HG02870 (cell line): ENCODE results near the gene CEP290.
"Not testable (repeated sequence)": the region's sequence is repeated elsewhere in the genome, so short reads cannot be mapped to it uniquely, and the experiment has no call there.

ENCODE experiments used
- ATAC-seq: cut with Tn5 transposase; IDR thresholded peaks from one replicate; pipeline ENCODE4 v1.9.1; 2021; ENCODE audit warnings: mild to moderate bottlenecking, moderate library complexity; ENCODE audit not compliant: unreplicated experiment

CEP290 gene

DNA sequence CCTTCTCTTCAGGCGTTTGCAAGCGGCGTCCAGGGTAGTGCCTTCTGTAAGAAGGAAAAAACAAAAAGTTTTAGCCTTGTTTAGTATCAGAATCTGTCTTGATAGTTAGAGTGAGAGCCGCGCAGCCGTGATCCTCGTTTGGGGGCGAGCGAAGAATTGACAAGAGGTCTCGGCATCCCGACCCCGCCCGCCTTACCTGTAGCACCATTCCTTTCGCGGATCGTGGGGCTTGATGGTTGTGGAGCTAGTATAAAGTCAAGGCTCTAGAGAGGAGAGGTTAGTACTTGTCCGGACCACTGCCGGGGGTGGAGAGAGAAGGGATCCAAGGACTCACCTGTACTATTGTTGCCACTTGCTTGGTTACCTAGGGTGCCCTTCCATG, 713 bp upstream of the CEP290 start:
- peak; percentile 0 for ATAC-seq

DNA sequence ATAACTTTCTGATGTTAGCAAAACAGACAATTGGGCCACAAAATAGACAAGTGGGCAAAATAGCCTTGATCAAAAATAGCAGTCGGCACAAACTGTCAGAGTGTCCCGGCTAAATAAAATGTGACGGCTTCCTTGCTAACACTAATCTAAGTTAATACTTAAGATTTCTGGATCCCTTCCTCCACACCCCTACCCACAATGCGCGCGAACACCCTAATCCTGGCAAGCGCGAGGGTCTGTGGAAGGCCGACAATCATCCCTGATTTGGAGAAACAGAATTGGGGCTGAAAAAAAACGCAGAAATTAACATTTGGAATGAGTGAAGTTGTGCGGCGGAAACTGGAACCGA, 489 bp downstream of the CEP290 start:
- ATAC-seq: peak; percentile 0

DNA sequence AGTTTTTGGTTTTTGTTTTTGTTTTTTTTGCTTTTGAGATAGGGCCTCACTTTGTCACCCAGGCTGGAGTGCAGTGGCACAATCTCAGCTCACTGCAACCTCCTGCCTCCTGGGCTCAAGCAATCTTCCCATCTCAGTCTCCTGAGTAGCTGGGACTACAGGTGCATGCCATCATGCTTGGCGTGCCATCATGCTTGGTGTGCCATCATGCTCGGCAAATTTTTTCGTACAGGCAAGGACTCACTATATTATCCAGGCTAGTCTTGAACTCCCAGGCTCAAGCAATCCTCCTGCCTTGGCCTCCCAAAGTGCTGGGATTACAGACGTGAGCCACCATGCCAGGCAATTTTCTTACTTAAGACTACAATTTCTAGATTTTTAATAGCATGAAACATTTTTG, 2.2 kb downstream of the CEP290 start:
- not testable (repeated sequence) for ATAC-seq

DNA sequence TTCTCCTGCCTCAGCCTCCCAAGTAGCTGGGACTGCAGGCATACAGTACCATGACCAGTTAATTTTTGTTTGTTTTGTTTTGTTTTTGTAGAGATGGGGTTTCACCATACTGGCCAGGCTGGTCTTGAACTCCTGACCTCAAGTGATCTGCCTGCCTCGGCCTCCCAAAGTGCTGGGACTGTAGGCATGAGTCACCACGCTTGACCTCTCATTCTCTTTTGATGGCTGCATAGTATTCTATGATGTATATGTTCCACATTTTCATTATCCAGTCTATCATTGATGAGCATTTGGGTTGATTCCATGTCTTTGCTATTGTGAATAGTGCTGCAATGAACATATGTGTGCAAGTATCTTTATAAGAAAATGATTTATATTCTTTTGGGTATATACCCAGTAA, 8.7 kb downstream of the CEP290 start:
- ATAC-seq: not testable (repeated sequence)

DNA sequence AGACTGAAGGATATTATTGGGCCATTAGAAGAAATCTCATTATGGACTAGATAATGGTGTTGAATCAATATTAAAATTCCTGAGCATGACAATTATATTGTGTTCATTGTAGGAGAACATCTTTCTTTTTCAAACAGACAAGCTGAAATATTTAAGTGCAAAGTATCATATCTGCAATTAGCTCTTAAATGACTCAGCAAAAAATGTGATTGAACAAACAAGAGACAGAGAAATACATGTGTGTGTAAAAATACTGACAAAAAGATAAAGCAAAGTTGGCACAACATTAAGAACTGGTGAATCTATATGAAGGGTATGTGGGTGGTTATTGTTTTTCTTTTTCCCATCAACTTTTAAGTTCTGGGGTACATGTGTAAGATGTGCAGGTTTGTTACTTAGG, 9.5 kb downstream of the CEP290 start:
- no peak for ATAC-seq

DNA sequence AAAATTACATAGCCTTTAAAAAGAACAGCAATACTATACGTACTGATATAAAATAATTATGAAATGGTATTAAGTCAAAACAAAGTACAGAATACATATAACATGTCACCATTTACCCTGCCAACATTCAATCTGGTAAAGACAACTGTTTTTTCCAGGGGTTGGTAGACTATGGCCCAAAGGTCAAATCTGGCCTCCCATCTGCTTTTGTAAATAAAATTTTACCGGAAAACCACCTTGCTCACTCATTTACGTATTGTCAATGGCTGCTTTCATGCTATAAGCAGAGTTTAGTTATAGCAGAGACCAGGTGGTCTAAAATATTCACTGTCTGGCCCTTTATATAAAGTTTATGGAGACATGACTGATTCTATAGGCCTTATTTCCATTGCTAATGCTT, 14.0 kb downstream of the CEP290 start:
- no peak for ATAC-seq

DNA sequence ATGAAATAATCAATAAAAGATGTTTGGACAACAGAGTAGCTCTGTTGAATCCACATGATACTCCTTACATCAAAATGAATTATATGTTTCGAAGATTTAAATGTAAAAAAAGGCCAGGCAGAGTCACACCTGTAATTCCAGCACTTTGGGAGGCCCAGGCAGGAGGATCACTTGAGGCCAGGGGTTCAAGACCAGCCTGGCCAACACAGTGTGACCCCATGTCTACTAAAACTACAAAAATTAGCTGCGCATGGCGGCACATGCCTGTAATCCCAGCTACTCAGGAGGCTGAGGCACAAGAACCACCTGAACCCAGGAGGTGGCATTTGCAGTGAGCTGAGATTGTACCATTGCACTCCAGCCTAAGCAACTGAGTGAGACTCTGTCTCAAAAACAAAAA, 14.8 kb downstream of the CEP290 start:
- ATAC-seq: no peak

DNA sequence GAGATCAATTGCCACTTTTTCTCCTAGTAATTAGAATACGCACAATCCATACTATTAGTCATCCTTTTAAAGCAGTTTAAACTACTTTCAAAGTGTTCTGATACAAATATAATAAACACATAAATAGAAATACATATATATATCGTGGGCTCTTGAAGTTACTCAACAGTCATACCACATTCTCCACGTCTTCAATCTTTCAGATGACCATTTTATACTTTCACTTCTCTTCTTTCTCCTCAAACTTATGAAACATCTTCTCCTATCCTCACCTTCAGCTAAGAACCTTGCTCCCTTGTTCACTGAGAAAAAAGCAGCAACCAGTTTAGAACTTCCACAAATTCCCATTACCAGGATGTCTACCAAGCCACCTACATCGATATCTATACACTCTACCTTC, 19.2 kb downstream of the CEP290 start:
- no peak for ATAC-seq

DNA sequence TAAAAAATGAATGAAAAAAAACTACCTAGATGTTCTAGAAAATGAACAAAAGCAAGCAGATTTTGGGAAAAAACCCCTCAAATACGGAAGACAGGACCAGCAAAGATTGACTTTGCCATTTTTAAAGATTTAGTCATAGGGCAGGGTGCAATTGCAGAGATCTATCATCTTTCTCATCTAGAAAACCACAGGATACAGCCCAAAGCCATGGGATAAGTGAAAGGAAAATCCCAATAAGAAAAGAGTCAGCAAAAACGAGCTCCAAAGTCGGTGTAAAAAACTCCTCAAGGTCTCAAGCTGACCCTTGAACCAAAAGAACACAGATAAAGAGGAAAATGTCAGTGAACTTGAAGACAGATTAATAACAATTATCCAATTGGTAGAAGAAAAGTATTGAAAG, 28.0 kb downstream of the CEP290 start:
- no peak for ATAC-seq

DNA sequence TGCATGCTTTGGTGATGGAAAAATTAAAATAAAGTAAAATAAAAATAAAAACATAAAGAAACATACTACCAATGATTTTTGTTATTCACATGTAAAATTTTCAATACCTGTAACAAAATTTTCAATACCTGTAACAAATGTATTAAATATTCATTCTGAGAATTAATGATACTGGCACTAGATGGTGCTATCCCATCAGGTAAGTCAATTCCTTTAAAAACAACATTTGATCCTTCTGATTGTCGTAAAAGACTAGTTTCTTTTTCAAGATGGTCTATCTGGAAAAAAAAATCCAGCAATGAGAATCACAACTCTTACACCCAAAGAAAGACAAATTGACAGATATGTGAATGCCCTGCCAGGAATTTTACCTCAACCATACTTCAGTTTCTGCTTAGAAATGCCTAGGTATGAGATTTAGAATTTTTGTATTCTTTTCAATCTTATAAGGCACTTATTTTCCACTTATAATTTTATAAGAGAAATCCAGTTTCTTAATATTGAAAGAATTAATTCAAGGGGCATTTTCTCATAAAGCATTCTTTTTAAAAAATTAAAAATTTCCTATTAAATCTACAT, 30.7 kb downstream of the CEP290 start:
- ATAC-seq: no peak

DNA sequence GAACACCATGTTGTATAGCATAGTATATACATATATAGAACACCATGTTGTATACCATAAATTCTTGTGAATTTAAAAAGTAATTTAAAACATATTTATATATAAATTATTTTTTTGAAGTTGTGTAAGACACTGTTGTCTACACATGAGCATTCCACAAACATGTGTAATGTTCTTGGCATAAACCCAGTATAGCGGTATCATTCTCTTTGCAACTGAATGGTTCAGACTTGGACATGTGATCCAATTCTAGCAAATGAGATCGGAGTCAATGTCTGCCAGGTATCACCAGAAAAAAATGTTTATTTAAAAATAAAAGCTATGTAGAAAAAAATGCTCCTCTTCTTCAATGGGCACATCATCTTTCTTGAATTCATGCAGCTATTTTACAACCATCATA, 33.9 kb downstream of the CEP290 start:
- no peak for ATAC-seq

DNA sequence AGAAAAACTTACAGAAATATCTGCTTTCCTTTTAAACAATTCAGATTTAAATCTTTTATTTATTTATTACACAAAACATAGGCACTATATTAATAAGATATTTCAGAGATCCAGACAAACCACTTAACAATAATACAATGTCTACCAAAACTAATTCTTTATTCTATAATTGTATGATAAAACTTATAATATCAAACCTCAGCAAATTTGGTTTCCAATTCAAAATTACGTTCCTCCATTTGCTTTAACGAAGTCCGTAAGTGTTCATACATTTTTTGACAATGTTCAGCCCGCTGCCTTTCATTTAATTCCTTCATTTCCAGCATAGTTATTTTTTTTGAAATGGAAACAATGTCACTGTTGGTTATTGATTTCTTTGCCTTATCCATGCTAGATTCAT, 48.3 kb downstream of the CEP290 start:
- no peak for ATAC-seq

DNA sequence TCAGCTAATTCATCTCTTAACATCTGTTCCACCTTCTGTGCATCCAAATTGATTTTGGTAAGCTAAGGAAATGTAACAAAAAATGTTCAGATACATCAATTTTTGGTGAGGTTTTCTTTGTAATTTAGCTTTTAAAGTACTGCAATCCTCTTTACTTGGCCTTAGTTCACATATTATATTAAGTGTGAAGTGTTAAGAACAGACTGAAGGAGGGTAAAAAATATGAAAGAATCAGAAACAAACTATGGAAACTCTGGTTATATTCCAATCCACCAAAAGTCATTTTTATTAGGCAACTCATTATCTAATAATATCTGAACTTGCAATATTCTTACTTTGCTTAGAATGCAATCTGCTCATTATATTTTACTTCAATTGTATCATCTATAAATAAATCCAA, 49.1 kb downstream of the CEP290 start:
- ATAC-seq: no peak

DNA sequence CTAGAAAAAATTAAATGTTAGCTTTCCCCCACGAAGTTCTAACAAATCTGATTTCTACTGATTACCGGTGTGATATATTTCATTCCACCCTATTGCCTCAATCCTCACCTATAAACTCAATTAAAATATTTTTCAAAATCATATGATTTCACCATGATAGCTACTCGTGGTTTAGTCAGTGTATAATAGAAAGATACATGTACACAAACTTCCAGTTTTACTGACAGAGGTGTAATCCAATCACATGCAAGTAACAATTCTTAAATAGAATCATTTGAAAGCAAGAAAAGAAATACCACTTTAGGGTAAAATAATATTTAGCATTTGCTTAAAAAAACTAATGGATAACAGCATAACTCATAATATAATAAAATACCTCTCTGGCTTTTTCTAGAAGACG, 57.7 kb downstream of the CEP290 start:
- no peak for ATAC-seq

DNA sequence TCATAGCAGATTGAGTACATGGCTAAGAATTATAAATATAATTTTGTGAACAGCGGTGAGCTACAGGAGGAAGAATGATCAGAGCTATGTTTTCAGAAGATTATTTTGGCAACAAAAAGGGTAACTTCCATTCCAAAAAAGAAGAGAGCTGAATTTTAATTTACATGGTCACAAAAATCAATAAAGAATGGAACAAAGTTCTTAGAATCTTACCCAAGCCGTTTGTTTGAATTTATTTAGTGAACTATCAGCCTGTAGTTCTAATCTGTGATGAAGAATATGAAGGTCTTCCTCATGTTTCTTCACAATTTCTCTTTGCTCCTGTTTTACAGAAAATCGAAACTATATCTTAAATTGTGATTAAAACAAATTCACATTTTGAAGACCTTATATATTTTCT, 58.3 kb downstream of the CEP290 start:
- no peak for ATAC-seq

DNA sequence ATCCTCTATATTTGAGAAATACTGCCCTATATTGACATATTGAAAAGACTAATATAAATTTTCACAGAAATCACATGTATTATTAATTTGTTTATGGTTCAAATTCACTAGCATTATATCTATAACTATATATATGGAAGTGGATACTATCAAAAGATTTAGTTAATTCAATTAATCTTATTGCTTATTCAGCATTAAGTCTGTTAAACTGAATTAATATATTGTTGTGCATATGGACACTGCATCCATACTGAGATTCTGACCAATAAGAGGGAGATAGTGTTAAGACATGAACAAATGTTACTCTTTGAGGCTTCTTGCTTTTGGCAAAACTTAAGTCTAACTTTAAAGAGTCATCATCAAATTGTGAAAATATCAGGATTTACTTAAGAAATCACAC, 60.6 kb downstream of the CEP290 start:
- no peak for ATAC-seq

DNA sequence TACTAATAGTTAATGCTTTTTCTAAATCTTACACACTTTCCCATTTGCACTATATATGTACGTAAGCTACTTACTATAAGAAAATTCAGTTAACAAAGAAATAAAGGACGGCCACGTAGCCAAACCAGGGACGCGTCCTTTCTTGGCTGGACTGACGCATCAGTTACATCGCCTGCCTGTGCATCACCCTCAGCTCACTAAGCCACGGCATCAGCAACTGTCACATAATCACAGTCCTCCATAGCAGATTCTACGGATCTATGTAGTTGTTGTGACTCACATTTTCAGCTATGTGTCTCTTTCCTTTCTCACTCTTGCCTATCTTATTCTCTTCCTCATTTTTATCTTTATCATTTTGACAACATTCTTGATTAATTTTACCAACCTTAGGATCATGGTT, 74.6 kb downstream of the CEP290 start:
- no peak for ATAC-seq

DNA sequence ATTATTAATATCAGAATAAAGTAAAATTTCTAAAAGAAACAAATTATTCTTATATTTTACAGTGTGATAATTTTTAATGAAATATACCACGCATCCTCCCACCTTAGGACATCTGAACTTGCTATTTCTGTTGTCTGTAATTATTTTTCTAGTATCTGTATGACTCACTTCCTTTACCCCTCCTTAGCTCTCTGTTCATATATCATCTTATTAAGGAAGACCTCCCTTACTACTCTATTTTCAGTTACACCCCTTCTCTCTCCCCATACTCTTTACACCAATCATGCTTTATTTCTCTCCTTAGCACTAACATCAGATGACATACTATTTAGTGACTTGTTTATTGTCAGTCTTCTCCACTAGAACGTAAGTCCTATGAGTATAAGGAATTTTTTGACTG, 78.5 kb downstream of the CEP290 start:
- ATAC-seq: peak; percentile 76

DNA sequence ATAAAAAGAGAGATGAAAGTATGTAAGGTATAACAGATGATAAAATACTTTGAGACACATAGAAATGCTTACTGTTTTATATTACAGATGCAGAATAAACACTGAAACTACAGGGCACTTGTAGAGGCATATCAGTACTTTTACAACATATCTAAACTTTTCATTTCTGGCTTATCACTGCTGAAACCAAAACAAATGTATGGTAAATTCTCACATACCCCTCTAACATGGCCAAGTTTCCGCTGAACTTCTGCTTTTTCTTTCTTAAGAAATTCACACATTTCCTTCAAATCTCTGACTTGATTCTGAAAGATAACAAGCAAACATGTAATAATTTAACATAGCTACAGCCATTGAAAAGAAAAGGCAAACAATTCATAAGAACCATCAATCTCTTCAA, 79.4 kb downstream of the CEP290 start:
- peak; percentile 59 for ATAC-seq

DNA sequence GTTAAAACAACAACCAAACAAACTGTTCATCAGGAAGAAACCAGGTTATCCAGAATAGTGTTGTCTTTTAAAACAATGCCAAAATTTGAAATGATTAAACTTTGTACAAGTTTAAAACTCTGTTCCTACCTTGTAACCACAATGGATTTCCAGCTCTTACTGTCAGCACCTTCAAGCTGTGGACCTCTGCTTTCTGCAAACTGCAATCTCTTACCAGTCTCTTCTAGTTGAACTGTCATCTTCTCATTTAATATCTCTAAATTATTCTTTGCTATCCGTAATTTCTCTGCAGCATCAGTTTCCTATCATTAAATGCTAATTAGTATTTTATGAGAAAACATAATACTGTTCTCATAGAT, 83.2 kb downstream of the CEP290 start:
- ATAC-seq: no peak

DNA sequence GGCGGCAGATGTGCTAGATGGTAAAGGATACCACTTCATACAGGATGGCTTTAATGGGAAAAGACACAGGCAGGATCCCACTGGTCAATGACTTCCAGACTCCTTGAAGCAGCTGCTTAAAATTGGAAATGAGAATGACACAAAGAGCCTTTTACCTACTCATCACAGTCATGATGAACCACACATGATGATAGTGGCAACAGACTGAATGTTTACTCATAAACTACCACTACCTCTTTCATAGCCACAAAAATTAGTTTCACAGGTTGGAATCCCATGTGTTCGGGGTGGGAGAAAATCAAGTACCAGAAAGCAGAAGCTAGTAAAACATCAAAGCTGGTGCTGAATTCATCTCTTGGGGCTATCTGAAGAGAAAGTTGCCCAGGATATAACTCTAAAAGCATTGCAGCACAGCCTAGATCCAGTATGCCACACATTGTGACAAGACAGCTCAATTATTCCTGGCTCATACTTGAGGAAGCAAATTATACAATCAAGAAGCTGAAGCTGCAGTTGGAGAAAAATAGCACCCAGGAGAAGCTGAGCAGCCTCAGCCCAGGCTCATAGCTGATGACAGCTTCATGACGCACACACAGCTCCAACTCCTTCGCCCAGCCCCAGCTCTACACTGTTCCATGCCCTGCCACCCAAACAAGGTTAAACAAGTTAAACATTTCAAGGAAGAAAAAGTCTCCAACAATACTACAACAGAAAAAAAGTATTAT, 83.7 kb downstream of the CEP290 start:
- no peak for ATAC-seq

DNA sequence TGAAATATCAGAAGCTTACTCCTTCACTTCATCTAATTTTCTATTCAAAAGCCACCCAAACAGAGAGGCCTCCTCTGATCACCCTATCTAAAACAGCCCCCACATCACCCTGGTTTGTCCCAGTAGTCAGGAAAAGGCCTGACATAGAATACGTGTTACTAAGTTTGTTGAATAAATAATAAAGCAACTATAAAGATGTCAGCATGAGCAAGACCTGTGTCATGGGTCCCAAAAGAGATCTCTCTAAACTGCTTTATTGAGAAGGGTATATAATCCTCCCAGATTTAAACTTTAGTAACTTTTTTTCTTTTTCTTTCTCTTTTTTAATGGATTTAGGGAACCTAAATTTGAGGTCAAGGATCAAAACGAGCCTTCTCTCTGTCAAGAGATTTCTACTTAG, 85.3 kb downstream of the CEP290 start:
- no peak for ATAC-seq

DNA sequence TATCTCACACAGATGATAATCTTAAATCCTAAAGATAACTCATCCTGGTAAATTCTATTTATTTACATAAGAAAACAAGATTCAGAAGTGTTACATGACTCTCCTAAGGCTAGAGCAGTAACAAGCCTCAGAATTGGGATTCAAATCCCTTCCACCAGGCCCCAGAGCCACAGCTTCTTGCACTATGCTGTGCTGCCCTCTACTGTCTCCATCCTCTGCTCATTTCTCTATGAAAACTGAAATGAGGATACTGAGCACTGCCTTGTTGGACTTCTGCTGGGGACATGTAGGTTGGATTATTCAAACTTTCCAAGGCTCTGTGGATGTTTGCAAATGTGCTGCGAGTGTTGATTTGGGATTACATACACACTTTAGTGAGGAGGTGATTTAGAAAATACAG, 89.2 kb downstream of the CEP290 start:
- ATAC-seq: peak; percentile 50
